ENCODE measurements around the gene RDM1.

DNA sequence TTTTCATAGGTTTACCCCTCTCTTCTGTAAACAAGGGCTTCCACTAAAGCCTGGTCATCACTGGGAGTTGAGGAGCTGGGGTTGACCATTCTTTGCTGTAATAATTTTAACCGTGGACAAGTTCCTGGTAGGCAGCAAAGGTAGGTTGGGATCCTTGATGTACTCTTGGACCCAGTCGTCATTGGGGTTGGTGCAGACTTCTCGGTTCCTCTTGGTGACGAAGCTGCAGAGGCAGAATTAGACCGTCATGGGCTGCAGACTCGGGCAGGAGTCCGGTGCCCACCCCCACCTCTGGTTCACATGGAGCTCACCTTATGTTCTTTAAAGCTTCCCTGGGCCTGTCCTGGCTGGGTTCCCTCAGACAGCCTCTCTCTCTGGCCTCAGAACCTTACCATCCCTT lies 46.9 kb upstream of the RDM1 start:
- TF ChIP-seq, protein P1, sequence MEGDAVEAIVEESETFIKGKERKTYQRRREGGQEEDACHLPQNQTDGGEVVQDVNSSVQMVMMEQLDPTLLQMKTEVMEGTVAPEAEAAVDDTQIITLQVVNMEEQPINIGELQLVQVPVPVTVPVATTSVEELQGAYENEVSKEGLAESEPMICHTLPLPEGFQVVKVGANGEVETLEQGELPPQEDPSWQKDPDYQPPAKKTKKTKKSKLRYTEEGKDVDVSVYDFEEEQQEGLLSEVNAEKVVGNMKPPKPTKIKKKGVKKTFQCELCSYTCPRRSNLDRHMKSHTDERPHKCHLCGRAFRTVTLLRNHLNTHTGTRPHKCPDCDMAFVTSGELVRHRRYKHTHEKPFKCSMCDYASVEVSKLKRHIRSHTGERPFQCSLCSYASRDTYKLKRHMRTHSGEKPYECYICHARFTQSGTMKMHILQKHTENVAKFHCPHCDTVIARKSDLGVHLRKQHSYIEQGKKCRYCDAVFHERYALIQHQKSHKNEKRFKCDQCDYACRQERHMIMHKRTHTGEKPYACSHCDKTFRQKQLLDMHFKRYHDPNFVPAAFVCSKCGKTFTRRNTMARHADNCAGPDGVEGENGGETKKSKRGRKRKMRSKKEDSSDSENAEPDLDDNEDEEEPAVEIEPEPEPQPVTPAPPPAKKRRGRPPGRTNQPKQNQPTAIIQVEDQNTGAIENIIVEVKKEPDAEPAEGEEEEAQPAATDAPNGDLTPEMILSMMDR (IDR thresholded peaks at IDR 0.05; ENCODE audit: low read depth, low read length) = no peak
- TF ChIP-seq EZH2phosphoT487 (IDR thresholded peaks at IDR 0.05; ENCODE audit: low read depth) = no peak
